Esophagus muscularis mucosa (tissue), 4 donors: ENCODE results near the gene BRMS1L. TPM values are rescaled to one million over a fixed set of nuclear protein-coding genes. Genes with fewer than 3 reads are reported as not detected.
"Not testable (repeated sequence)": the region's sequence is repeated elsewhere in the genome, so short reads cannot be mapped to it uniquely, and the experiment has no call there.

Experiments
- DNase-seq: peaks from one replicate; pipeline ENCODE4 v3.0.0-alpha.2; 2017; ENCODE audit errors: extremely low spot score
- H3K27ac ChIP-seq, 4 donors: fragments of 200-600 bp; sonication (generic); replicated peaks in 1 of 4; 1 replicate in 3 of 4; 2 replicates in 1 of 4; pipeline ENCODE4 v1.5.1; 2016 to 2019; ENCODE audit warnings: mild to moderate bottlenecking in 1 of 4
- H3K27me3 ChIP-seq, 4 donors: fragments of 200-600 bp; sonication (generic); one replicate each; pipeline versions ENCODE4 v1.5.1 to v1.6.0; 2016 to 2019
- H3K36me3 ChIP-seq, 4 donors: fragments of 200-600 bp; sonication (generic); one replicate each; pipeline ENCODE4 v1.5.1; 2016 to 2019
- H3K4me1 ChIP-seq, 4 donors: fragments of 200-600 bp; sonication (generic); one replicate each; pipeline ENCODE4 v1.5.1; 2016 to 2019
- H3K4me3 ChIP-seq, 4 donors: fragments of 200-600 bp; sonication (generic); 1 replicate in 2 of 4; 2 replicates in 2 of 4; pipeline ENCODE4 v1.5.1; 2016 to 2019; ENCODE audit warnings: mild to moderate bottlenecking in 4 of 4, moderate library complexity in 1 of 4
- H3K9me3 ChIP-seq, 4 donors: fragments of 200-600 bp; sonication (generic); 1 replicate in 3 of 4; 2 replicates in 1 of 4; pipeline ENCODE4 v1.5.1; 2016 to 2019
- CTCF ChIP-seq, 3 experiments: fragments of 200-600 bp in 2 of 3; fragments of 450-650 bp in 1 of 3; sonication (generic) in 2 of 3; IDR thresholded peaks; one replicate each; pipeline ENCODE4 v1.5.1; 2017 to 2019; ENCODE audit warnings: antibody characterized with exemption in 3 of 3, mild to moderate bottlenecking in 2 of 3, moderate library complexity in 1 of 3
- EP300 ChIP-seq: sonication (generic); formaldehyde crosslinking; IDR thresholded peaks from one replicate; pipeline ENCODE4 v1.6.1; 2017; ENCODE audit warnings: antibody characterized with exemption
- POLR2A ChIP-seq: fragments of 450-650 bp; IDR thresholded peaks from one replicate; pipeline ENCODE4 v1.6.1; 2017; ENCODE audit warnings: antibody characterized with exemption, moderate library complexity, mild to moderate bottlenecking, low read depth
- POLR2AphosphoS5 ChIP-seq, 2 donors: sonication (generic); formaldehyde crosslinking; IDR thresholded peaks; one replicate each; pipeline ENCODE4 v1.6.1; 2017; ENCODE audit warnings: antibody characterized with exemption in 2 of 2
- WGBS: methylation state at CpG from one replicate; pipeline ENCODE4 v1.1.5; 2018; 5-methylcytosine and 5-hydroxymethylcytosine counted together
- intact Hi-C: fragments of 100-400 bp; cut with DNase I; formaldehyde crosslinking; loops from one replicate; pipeline ENCODE4 v1.15.1; 2023
- total RNA-seq, 4 donors: library from RNA; depleted of rRNA; stranded (reverse); fragments of >200 nt; gene quantifications; one replicate each; pipeline versions ENCODE4 v1.1.0 to v1.2.1, GENCODE V29; 2016

The BRMS1L gene
- total RNA-seq, 4 donors from 2014 or later, result 5.0 to 8.0 (median 6.9) TPM

DNA sequence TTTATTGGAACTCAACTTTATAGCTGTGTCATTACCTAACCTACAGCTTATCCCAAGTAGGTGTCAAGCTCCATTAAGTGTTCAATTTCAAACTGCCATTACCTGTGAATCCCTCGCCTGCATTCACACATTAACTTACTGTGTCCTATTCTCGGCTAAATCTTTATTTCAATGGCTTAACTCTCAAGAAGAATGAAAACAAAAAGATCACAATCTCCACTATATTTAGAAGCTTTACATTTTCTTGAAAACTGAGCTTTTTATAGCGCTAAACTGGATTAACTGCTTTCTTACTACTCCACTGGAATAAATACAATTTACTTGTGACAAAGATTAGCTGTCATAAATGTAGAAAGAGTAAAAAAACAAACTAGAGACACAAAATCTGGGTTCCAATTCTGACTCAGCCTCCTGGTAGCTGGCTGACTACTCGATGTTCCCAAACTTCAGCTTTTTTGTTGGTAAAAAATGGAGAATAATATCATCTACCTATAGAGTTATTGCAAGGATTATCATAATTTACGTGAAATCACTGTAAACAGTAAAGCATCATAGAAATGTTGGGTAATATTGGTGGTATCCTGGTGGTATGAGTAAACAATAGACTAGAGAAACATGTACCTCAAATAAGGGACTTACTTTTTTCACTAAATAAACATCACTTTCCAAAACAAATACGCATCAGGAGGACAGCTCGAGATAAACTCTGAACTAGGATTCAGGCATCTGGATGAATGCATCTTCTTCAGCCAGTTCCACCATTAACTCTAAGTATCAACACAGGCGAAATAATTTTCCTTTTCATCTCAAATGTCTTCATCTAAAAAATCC is 18.8 kb upstream of the BRMS1L start:
- Histone ChIP-seq H3K27ac (peak overlapping the region in 2 of 4 donors; percentile 87 to 91), H3K36me3 (no peaks in the 10 kb centered on the region), H3K27me3 (no peaks in the 10 kb centered on the region), H3K4me1 (peaks cover 20 to 38% (median 36%) of the 10 kb centered on the region in 4 donors), H3K9me3 (no peaks in the 10 kb centered on the region), H3K4me3 (peak overlapping the region; percentile 68 to 82 (median 75))
- 60% methylated on average over 8 of the region's 8 CpGs for WGBS
- intact Hi-C loops, result no loop called here
- TF ChIP-seq EP300 (no peak), CTCF (IDR thresholded peaks at IDR 0.05) (no peak), POLR2A (no peak), POLR2AphosphoS5 (IDR thresholded peaks at IDR 0.05) (no peak)
- DNase-seq, result no peak

GRCh38 chr14:35808076-35808637 is 18.0 kb upstream of the BRMS1L start:
- TF ChIP-seq POLR2AphosphoS5 (IDR thresholded peaks at IDR 0.05), result no peak
- TF ChIP-seq EP300, result no peak
- no peak for TF ChIP-seq CTCF (IDR thresholded peaks at IDR 0.05)
- TF ChIP-seq POLR2A, result no peak
- Histone ChIP-seq H3K36me3 (no peaks in the 10 kb centered on the region), H3K4me3 (peak overlapping the region; percentile 68 to 82 (median 75)), H3K27ac (peak overlapping the region; percentile 87 to 96 (median 92)), H3K27me3 (no peaks in the 10 kb centered on the region), H3K4me1 (peaks cover 20 to 33% (median 30%) of the 10 kb centered on the region in 4 donors), H3K9me3 (no peaks in the 10 kb centered on the region)
- WGBS, result 1% methylated on average over 11 of the region's 11 CpGs
- no peak for DNase-seq
- intact Hi-C loops, result no loop called here

GRCh38 chr14:35808638-35809563 is 17.2 kb upstream of the BRMS1L start, which contains the start of gene RALGAPA1:
RALGAPA1 (minus strand) TSS chr14:35809295; CDS start chr14:35808835, 460 bp downstream.
- DNase-seq, result peak; percentile 98
- peak within 1 kb of the TSS; percentile 87 to 96 (median 92) for H3K27ac ChIP-seq
- H3K9me3 ChIP-seq, H3K36me3 ChIP-seq, H3K27me3 ChIP-seq, intact Hi-C loops: not testable (repeated sequence)
- TF ChIP-seq POLR2A, result peak; percentile 54
- TF ChIP-seq POLR2AphosphoS5 (IDR thresholded peaks at IDR 0.05), result peak; percentile 93 to 97
- TF ChIP-seq CTCF (IDR thresholded peaks at IDR 0.05), result peak in 2 of 3 experiments; percentile 35 to 55
- H3K4me3 ChIP-seq, result peak within 1 kb of the TSS; percentile 68 to 82 (median 75)
- H3K4me1 ChIP-seq, result peaks cover 17 to 26% (median 23%) of the 10 kb centered on the region in 4 donors
- WGBS, result 0% methylated on average over 18 of the region's 66 CpGs

DNA sequence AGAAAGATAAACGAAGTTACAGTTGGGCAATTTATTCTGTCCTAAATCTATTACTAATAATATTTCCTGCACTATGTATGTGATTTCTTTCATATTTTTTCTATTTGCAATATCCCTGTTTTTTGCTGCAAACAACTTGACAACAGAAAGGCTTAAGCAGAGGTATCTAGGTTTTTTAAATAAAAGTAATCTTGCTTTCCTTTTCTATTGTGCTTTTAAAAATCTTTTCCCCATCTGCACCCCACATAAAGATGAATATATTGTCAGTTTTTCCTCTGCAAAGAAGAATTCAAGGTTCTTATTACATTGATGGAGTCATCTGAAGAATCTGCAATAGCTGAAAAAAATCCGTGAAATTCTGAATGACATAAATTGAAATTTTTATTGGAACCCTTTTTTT is 16.5 kb upstream of the BRMS1L start:
- no peak for TF ChIP-seq POLR2A
- no peak for TF ChIP-seq EP300
- TF ChIP-seq CTCF (IDR thresholded peaks at IDR 0.05), result no peak
- TF ChIP-seq POLR2AphosphoS5 (IDR thresholded peaks at IDR 0.05), result no peak
- H3K4me1 ChIP-seq, result peaks cover 17 to 26% (median 22%) of the 10 kb centered on the region in 4 donors
- intact Hi-C loops, result no loop called here
- H3K4me3 ChIP-seq, result peak overlapping the region; percentile 68 to 82 (median 75)
- no peaks in the 10 kb centered on the region for H3K9me3 ChIP-seq
- WGBS, result 28% methylated on average over 2 of the region's 2 CpGs
- no peak for DNase-seq
- H3K27me3 ChIP-seq, result no peaks in the 10 kb centered on the region
- no peaks in the 10 kb centered on the region for H3K36me3 ChIP-seq
- peak overlapping the region; percentile 87 to 96 (median 92) for H3K27ac ChIP-seq
